IMR-90 (cell line): ENCODE results near the gene HIRA. TPM values are rescaled to one million over a fixed set of nuclear protein-coding genes. Genes with fewer than 3 reads are reported as not detected.

ENCODE experiments used
- ATAC-seq: fragments of 200-7000 bp; cut with Tn5 transposase; 2 replicates; pipeline ENCODE4 v1.9.1; 2020; ENCODE audit warnings: low read depth, mild to moderate bottlenecking, moderate library complexity
- BruUV-seq: library from RNA; stranded (reverse); fragments of 400-500 nt; replicated peaks from 2 replicates; lab custom pipeline; 2021; lab: Mats Ljungman, UMichigan
- CTCF ChIA-PET: fragments of 300-600 bp; formaldehyde crosslinking; extraction: SDS; loops from one replicate; lab custom pipeline; 2021; ENCODE audit warnings: antibody characterized with exemption; lab: Yijun Ruan, JAX
- POLR2A ChIA-PET: fragments of 300-600 bp; sonication (Branson Sonifier 250); formaldehyde crosslinking; loops from one replicate; lab custom pipeline; 2022; ENCODE audit warnings: antibody characterized with exemption; ENCODE audit not compliant: unreplicated experiment; lab: Charles Lee
- DNase-seq: peaks from one replicate; pipeline ENCODE4 v3.0.0; 2013
- H2AFZ ChIP-seq: replicated peaks from 2 replicates; pipeline ENCODE3; 2013; ENCODE audit warnings: low read length, mild to moderate bottlenecking; ENCODE audit not compliant: poor library complexity
- H2AK5ac ChIP-seq: 2 replicates; pipeline ENCODE4 v1.6.1; 2013; ENCODE audit warnings: low read depth, low read length, inconsistent platforms
- H2AK9ac ChIP-seq: replicated peaks from 2 replicates; pipeline ENCODE3; 2013; ENCODE audit warnings: mild to moderate bottlenecking, low read depth, low read length, moderate library complexity; ENCODE audit not compliant: poor library complexity
- H2BK120ac ChIP-seq: 2 replicates; pipeline ENCODE4 v1.6.1; 2013; ENCODE audit warnings: low read depth, low read length, inconsistent platforms
- H2BK15ac ChIP-seq: 3 replicates; pipeline ENCODE4 v1.6.1; 2013; ENCODE audit warnings: low read depth, low read length, inconsistent platforms
- H2BK20ac ChIP-seq: 2 replicates; pipeline ENCODE4 v1.6.1; 2013; ENCODE audit warnings: low read depth, mild to moderate bottlenecking, inconsistent platforms, low read length, moderate library complexity
- H2BK5ac ChIP-seq: 2 replicates; pipeline ENCODE4 v1.6.1; 2013; ENCODE audit warnings: mild to moderate bottlenecking, low read depth, low read length, inconsistent platforms; ENCODE audit not compliant: poor library complexity, severe bottlenecking
- H3K14ac ChIP-seq: replicated peaks from 2 replicates; pipeline ENCODE4 v1.6.1; 2013; ENCODE audit warnings: low read depth, low read length, inconsistent platforms
- H3K18ac ChIP-seq: 2 replicates; pipeline ENCODE4 v1.6.1; 2013; ENCODE audit warnings: low read depth, low read length, control low read depth
- H3K23ac ChIP-seq: 2 replicates; pipeline ENCODE4 v1.6.1; 2013; ENCODE audit warnings: low read depth, low read length, inconsistent platforms
- H3K27ac ChIP-seq: 2 replicates; pipeline ENCODE4 v1.5.1; 2013; ENCODE audit warnings: mild to moderate bottlenecking, control low read depth, low read length; ENCODE audit not compliant: insufficient read depth
- H3K27me3 ChIP-seq: 2 replicates; pipeline ENCODE4 v1.6.1; 2013; ENCODE audit warnings: low read length; ENCODE audit not compliant: control insufficient read depth, insufficient read depth
- H3K36me3 ChIP-seq: 2 replicates; pipeline ENCODE4 v1.6.1; 2013; ENCODE audit warnings: low read length, mixed read lengths; ENCODE audit not compliant: control insufficient read depth, insufficient read depth
- H3K4ac ChIP-seq: 2 replicates; pipeline ENCODE4 v1.6.1; 2013; ENCODE audit warnings: low read depth, low read length, inconsistent platforms
- H3K4me1 ChIP-seq: 2 replicates; pipeline ENCODE4 v1.6.1; 2013; ENCODE audit warnings: low read length, mixed read lengths; ENCODE audit not compliant: control insufficient read depth, insufficient read depth
- H3K4me2 ChIP-seq: 2 replicates; pipeline ENCODE4 v1.6.1; 2013; ENCODE audit warnings: low read depth, mild to moderate bottlenecking, control low read depth, low read length, moderate library complexity
- H3K4me3 ChIP-seq: 2 replicates; pipeline ENCODE4 v1.5.1; 2013; ENCODE audit warnings: low read depth, mild to moderate bottlenecking, control low read depth, low read length, moderate library complexity; ENCODE audit not compliant: insufficient read depth
- H3K56ac ChIP-seq: 2 replicates; pipeline ENCODE4 v1.6.1; 2013; ENCODE audit warnings: low read length, inconsistent platforms; ENCODE audit not compliant: insufficient read depth; ENCODE audit errors: extremely low read depth
- H3K79me1 ChIP-seq, 2 experiments: 2 replicates each; pipeline ENCODE4 v1.6.1; 2013; ENCODE audit warnings: low read length in 2 of 2, inconsistent platforms in 1 of 2, low read depth in 1 of 2
- H3K9ac ChIP-seq: 2 replicates; pipeline ENCODE4 v1.6.1; 2013; ENCODE audit warnings: low read depth, low read length, control low read depth
- H3K9me1 ChIP-seq: 2 replicates; pipeline ENCODE4 v1.6.1; 2013; ENCODE audit warnings: low read length, inconsistent platforms; ENCODE audit not compliant: insufficient read depth
- H3K9me3 ChIP-seq: 2 replicates; pipeline ENCODE4 v1.6.1; 2013; ENCODE audit warnings: low read length; ENCODE audit not compliant: control insufficient read depth, insufficient read depth
- H4K20me1 ChIP-seq: 2 replicates; pipeline ENCODE4 v1.6.1; 2013; ENCODE audit warnings: low read length, inconsistent platforms; ENCODE audit not compliant: insufficient read depth
- H4K5ac ChIP-seq: 2 replicates; pipeline ENCODE4 v1.6.1; 2013; ENCODE audit warnings: mild to moderate bottlenecking, low read depth, low read length, control low read depth
- H4K8ac ChIP-seq, 2 experiments: 2 replicates each; pipeline ENCODE4 v1.6.1; 2013; ENCODE audit warnings: low read depth in 2 of 2, low read length in 2 of 2, control low read depth in 1 of 2, inconsistent platforms in 1 of 2
- H4K91ac ChIP-seq: 2 replicates; pipeline ENCODE4 v1.6.1; 2013; ENCODE audit warnings: low read depth, low read length, inconsistent platforms; ENCODE audit not compliant: insufficient read depth
- CEBPB ChIP-seq: IDR thresholded peaks from 2 replicates; pipeline ENCODE4 v1.6.1; 2012; ENCODE audit warnings: low read depth, low read length, improper control_type of control experiment
- MAFK ChIP-seq: IDR thresholded peaks from 2 replicates; pipeline ENCODE4 v1.6.1; 2012; ENCODE audit warnings: low read depth, low read length, improper control_type of control experiment
- MAZ ChIP-seq: IDR thresholded peaks from 2 replicates; pipeline ENCODE4 v1.6.1; 2012; ENCODE audit warnings: low read depth, mild to moderate bottlenecking, low read length, improper control_type of control experiment, moderate library complexity, borderline replicate concordance
- RAD21 ChIP-seq: IDR thresholded peaks from 2 replicates; pipeline ENCODE4 v1.6.1; 2012; ENCODE audit warnings: low read length, improper control_type of control experiment
- RCOR1 ChIP-seq: IDR thresholded peaks from 2 replicates; pipeline ENCODE4 v1.6.1; 2012; ENCODE audit warnings: mild to moderate bottlenecking, low read length, improper control_type of control experiment; ENCODE audit not compliant: insufficient replicate concordance
- RFX5 ChIP-seq: IDR thresholded peaks from 2 replicates; pipeline ENCODE4 v1.8.0; 2012; ENCODE audit warnings: low read depth, mild to moderate bottlenecking, low read length, moderate library complexity
- SMC3 ChIP-seq: fragments of 150-350 bp; IDR thresholded peaks from 2 replicates; pipeline ENCODE4 v1.6.1; 2016; ENCODE audit warnings: low read depth, mild to moderate bottlenecking, antibody characterized with exemption, low read length, moderate library complexity
- WGBS, 2 experiments: methylation state at CpG; one replicate each; pipeline versions ENCODE4 v1.1.5 to v1.1.7; 2013; ENCODE audit warnings: missing lambda C conversion rate in 2 of 2; ENCODE audit not compliant: insufficient read length in 1 of 2; ENCODE audit errors: extremely low coverage in 2 of 2; 5-methylcytosine and 5-hydroxymethylcytosine counted together
- dilution Hi-C: fragments of 300-500 bp; cut with HindIII; formaldehyde crosslinking; loops from one replicate; pipeline ENCODE4 v1.14.3; 2018; ENCODE audit warnings: low sequenced_read_pairs; ENCODE audit not compliant: unreplicated experiment
- in situ Hi-C: fragments of 300-500 bp; cut with MboI; formaldehyde crosslinking; loops from 3 replicates; pipeline ENCODE4 v1.14.3; 2019; ENCODE audit warnings: low sequenced_read_pairs, inconsistent platforms, mixed read lengths
- intact Hi-C: fragments of 100-400 bp; cut with micrococcal nuclease; formaldehyde crosslinking; loops from 2 replicates; pipeline ENCODE4 v1.10.0; 2022
- polyA plus RNA-seq, 3 experiments: library from polyadenylated mRNA; depleted of rRNA; stranded (reverse); fragments of >200 nt; gene quantifications; 2 replicates each; pipeline ENCODE4 v1.2.3, GENCODE V29; 2012; ENCODE audit warnings: low replicate concordance in 1 of 3
- total RNA-seq: library from RNA; depleted of rRNA; stranded (reverse); fragments of >200 nt; gene quantifications from 2 replicates; pipeline ENCODE4 v1.2.3, GENCODE V29; 2012
- TF ChIP-seq, protein P1 (sequence below): fragments of 150-350 bp; IDR thresholded peaks from 2 replicates; pipeline ENCODE4 v1.6.1; 2017; ENCODE audit warnings: mild to moderate bottlenecking, antibody characterized with exemption, low read length, low read depth
- TF ChIP-seq, protein P2 (sequence below): fragments of 150-350 bp; IDR thresholded peaks from 2 replicates; pipeline ENCODE4 v1.6.1; 2016; ENCODE audit warnings: low read depth, mild to moderate bottlenecking, low read length, moderate library complexity, borderline replicate concordance

Gene HIRA
- total and polyA plus RNA-seq, 2 of the 4 experiments (the other 2 are of a cell fraction) = 14.5 to 24.2 TPM

DNA sequence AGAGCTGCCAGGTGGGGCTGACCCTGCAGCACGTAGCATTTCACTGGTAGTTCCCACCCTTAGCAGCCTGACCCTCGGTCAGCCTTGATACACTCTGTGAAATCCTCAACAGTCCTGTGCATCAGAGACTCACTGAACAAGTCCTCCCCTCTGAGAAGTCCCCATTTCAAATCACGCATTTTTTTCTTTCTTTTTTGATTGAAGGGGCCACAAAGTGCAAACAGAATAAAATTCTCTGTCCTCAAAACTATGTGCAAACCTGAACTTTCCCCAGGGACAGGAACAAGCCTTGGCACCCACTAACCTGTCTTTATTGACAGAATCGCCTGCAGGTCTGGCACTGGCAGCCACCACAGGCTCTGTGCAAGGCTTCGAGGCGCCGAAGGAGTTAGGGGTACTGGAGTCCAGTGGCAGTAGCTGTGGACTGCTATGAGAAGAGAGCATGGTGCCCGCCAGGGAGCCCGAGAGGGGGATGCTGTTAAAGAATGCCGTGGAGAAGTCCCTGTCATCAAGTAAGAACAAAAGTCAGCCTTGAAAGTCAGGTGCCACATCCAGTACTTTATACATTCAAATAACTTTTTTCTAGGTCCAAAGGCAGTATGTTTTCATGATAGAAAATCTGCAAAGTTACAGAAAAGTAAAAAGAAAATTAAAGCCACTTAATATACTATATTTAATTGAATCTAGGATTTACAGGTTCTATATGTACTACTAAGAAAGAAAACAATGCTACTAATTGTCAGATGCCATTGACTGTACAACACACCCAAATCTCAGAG, 53.8 kb downstream of the HIRA start:
- ATAC-seq (no peak), DNase-seq (no peak)
- Histone ChIP-seq H3K79me1 (no peaks in the 10 kb centered on the region; a peak in 1 of 4 replicates), H2BK120ac (no peak overlapping the region), H2BK15ac (no peak overlapping the region), H3K9me1 (0 out of 2 replicates have a peak, but pooled peaks cover 4% of the 10 kb centered on the region), H2AK9ac (no peak overlapping the region), H2AK5ac (no peak overlapping the region), H3K27me3 (no peaks in the 10 kb centered on the region), H3K36me3 (peaks cover 55% of the 10 kb centered on the region), H2AFZ (no peak overlapping the region), H4K20me1 (no peaks in the 10 kb centered on the region), H4K5ac (no peak overlapping the region), H4K91ac (no peak overlapping the region), H3K27ac (no peak overlapping the region), H2BK20ac (no peak overlapping the region), H3K4ac (no peak overlapping the region), H3K4me3 (no peak overlapping the region), H3K18ac (no peak overlapping the region), H4K8ac (no peak overlapping the region), H3K23ac (no peak overlapping the region), H3K9me3 (no peaks in the 10 kb centered on the region), H3K4me1 (no peaks in the 10 kb centered on the region), H2BK5ac (no peak overlapping the region), H3K56ac (no peak overlapping the region), H3K4me2 (no peak overlapping the region), H3K14ac (no peak overlapping the region), H3K9ac (no peak overlapping the region)
- TF ChIP-seq RFX5 (no peak), CEBPB (no peak), SMC3 (no peak), MAFK (no peak), RCOR1 (no peak), RAD21 (no peak), MAZ (no peak)
- TF ChIP-seq, protein P1, sequence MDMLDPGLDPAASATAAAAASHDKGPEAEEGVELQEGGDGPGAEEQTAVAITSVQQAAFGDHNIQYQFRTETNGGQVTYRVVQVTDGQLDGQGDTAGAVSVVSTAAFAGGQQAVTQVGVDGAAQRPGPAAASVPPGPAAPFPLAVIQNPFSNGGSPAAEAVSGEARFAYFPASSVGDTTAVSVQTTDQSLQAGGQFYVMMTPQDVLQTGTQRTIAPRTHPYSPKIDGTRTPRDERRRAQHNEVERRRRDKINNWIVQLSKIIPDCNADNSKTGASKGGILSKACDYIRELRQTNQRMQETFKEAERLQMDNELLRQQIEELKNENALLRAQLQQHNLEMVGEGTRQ = no peak
- TF ChIP-seq, protein P2, sequence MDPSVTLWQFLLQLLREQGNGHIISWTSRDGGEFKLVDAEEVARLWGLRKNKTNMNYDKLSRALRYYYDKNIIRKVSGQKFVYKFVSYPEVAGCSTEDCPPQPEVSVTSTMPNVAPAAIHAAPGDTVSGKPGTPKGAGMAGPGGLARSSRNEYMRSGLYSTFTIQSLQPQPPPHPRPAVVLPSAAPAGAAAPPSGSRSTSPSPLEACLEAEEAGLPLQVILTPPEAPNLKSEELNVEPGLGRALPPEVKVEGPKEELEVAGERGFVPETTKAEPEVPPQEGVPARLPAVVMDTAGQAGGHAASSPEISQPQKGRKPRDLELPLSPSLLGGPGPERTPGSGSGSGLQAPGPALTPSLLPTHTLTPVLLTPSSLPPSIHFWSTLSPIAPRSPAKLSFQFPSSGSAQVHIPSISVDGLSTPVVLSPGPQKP = no peak
- WGBS, 2 experiments = 95% methylated on average over 3 of the region's 10 CpGs; no CpG with 5 or more reads in 1 of the 2 experiments
- ChIA-PET CTCF (no interaction called here), POLR2A (no interaction called here)
- in situ Hi-C loops = no loop called here
- intact Hi-C loops = no loop called here
- dilution Hi-C loops = no loop called here
- no TSS peak for BruUV-seq
